ENCODE data around the gene GRN.
A peak's percentile ranks its signal among the peaks of the same experiment; 100 is the strongest.

GRN gene

DNA sequence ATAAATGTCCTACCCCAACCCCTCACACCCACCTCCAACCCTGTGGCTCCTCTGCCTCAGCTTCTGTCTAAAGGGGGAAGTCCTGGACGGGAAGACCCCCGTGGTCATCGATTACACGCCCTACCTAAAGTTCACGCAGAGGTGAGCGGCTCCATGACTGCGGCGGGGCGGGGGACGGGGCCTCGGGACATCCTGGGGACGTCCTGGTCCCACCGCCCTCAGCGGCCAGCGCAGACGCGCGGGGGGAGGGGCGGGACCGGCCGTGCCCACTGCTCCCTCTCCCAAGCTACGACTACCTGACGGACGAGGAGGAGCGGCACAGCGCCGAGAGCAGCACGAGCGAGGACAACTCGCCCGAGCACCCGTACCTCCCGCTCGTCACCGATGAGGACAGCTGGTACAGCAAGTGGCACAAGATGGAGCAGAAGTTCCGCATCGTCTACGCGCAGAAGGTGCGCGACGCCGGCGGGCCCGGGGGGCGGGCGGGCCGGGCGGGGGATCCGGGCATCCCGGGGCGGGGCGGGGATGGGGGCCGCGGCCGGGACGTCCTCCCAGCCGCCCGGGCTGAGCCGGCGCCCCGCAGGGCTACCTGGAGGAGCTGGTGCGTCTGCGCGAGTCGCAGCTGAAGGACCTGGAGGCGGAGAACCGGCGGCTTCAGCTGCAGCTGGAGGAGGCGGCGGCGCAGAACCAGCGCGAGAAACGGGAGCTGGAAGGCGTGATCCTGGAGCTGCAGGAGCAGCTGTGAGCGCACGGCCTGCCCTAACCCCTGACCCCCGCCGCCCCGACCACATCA, 30.0 kb upstream of the GRN start:
- peak overlapping the region; percentile 76 for H3K4me3 Mint-ChIP-seq
- peaks cover 49% of the 10 kb centered on the region for H3K27me3 Mint-ChIP-seq (ENCODE audit: low read depth)
- peaks cover 11% of the 10 kb centered on the region for H3K36me3 Mint-ChIP-seq (ENCODE audit: low read depth)
- H3K27ac Mint-ChIP-seq, result no peak overlapping the region
- H3K4me1 Mint-ChIP-seq (ENCODE audit: low read depth), result peaks cover 12% of the 10 kb centered on the region
- no peaks in the 10 kb centered on the region for H3K9me3 Mint-ChIP-seq

DNA sequence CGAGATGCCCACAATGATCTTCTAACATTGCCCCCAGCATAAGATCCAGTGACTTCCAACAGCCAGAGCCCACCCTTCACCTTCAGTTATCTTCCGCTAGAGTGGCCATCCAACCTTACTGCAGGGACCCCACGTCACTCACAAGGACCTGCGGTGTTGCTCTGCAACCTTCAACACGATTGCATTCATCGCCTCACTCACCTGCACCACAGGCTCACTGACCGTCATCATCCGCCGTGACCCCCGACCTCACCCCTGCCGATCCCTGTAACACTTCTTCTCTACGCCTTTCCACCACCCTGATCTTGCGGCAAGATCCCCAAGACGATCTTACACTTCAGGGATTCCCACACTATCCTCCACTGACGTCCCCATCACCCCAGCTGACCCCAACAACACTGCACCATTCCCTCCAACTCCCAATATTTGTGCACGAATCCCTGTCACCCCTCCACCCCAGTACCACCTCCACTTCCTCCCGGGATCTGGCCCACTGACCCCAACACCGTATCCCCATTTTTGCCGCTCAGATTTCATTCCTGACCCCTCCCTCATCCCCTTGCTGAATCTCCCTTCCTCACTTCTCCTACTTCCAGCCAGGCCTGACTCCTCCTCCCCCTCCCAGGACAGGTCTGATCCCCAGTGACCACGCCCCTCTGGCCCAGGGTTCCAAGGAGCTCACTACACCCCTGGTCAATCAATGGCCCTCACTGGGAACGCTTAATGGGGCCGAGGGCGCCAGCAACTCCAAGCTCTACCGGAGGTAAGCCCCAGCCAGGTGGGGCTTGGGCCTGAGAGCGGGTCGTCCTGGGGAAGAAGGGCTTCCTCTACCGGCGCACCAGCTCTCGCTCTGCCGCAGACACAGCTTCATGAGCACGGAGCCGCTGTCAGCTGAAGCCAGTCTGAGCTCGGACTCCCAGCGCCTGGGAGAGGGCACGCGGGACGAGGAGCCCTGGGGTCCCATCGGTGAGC, 29.1 kb upstream of the GRN start:
- peaks cover 46% of the 10 kb centered on the region for H3K27me3 Mint-ChIP-seq (ENCODE audit: low read depth)
- peak overlapping the region; percentile 76 for H3K4me3 Mint-ChIP-seq
- peaks cover 12% of the 10 kb centered on the region for H3K36me3 Mint-ChIP-seq (ENCODE audit: low read depth)
- H3K27ac Mint-ChIP-seq, result peak overlapping the region; percentile 22
- H3K4me1 Mint-ChIP-seq (ENCODE audit: low read depth), result peaks cover 12% of the 10 kb centered on the region
- no peaks in the 10 kb centered on the region for H3K9me3 Mint-ChIP-seq

DNA sequence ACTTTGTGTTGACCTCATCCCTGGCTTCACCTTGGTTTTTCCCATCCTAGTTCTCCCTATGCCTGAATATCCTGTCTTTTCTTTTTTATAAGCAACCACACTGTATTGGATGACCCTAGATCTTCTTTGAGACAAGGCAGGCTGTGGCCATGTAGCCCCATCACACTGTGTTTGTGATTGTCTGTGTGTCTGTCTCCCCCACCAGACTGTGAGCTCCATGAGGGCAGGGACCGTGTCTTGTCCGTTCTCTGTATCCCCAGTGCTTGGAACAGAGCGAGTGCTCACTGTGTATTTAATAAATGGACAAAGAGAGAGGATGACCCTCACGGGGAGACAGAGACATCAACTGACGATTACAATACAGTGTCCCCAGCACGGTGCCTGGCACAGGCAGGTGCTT, 27.6 kb upstream of the GRN start:
- H3K4me3 Mint-ChIP-seq, result no peak overlapping the region
- peaks cover 14% of the 10 kb centered on the region for H3K4me1 Mint-ChIP-seq (ENCODE audit: low read depth)
- H3K27me3 Mint-ChIP-seq (ENCODE audit: low read depth), result peaks cover 41% of the 10 kb centered on the region
- H3K9me3 Mint-ChIP-seq, result no peaks in the 10 kb centered on the region
- H3K36me3 Mint-ChIP-seq (ENCODE audit: low read depth), result peaks cover 18% of the 10 kb centered on the region
- no peak overlapping the region for H3K27ac Mint-ChIP-seq

DNA sequence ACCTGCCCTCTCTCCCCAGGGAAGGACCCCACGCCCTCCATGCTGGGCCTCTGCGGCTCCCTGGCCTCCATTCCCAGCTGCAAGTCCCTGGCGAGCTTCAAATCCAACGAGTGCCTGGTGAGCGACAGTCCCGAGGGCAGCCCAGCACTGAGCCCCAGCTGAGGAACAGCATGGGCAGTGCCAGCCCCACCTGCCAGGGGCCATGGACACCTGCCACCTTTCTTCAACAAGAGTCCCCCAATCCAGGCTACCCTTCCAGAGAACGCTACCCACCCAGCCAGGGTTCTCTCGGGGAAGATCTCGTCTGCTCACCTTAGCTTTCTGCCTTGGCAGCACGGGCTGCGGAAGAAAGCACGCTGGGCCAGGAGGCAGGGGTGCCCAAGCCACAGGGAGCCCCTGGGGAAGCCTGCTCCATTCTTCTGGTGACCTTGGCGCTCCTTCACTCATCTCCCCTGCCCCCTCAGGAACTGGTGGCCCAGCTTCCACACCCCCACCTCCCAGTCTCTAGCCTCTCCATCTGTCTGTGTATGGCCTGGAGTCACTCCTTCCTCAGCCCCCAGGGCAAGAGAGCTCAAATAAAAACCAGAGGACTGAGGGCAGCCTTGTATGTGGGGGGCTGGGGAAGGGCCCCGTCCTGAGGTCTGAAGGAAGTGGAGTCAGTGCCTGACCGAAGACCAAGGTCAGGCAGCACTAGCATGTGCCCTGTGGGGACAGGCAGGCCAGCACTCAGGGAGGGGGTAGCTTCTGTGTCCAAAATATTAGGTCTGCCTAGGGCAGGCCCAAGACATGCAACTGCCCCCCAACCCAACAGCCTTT, 26.8 kb upstream of the GRN start:
- Mint-ChIP-seq H3K9me3 (no peaks in the 10 kb centered on the region), H3K4me1 (ENCODE audit: low read depth) (peaks cover 14% of the 10 kb centered on the region), H3K27me3 (ENCODE audit: low read depth) (peaks cover 36% of the 10 kb centered on the region), H3K36me3 (ENCODE audit: low read depth) (peaks cover 18% of the 10 kb centered on the region), H3K4me3 (no peak overlapping the region), H3K27ac (no peak overlapping the region)

DNA sequence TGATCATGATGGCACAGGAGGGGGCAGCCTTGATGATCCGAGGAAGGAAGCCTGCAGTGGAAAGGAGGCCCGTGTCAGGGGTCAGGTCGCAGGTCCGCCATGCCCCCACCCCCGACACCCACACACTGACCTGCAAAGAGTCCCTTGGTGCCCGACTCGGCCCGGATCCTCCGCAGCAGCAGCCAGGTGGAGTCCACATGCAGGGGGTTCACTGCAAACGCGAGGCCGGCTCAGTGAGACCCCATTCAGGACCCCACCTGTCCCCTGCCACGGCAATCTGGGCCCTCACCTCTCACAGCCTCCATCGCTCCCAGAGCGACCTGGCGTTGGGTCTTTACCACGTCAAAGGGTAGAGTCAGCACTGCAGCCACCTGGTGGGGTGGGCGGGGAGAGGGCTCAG, 25.0 kb upstream of the GRN start:
- no peak overlapping the region for H3K27ac Mint-ChIP-seq
- no peak overlapping the region for H3K4me3 Mint-ChIP-seq
- H3K9me3 Mint-ChIP-seq, result no peaks in the 10 kb centered on the region
- H3K36me3 Mint-ChIP-seq (ENCODE audit: low read depth), result peaks cover 18% of the 10 kb centered on the region
- peaks cover 16% of the 10 kb centered on the region for H3K4me1 Mint-ChIP-seq (ENCODE audit: low read depth)
- H3K27me3 Mint-ChIP-seq (ENCODE audit: low read depth), result peaks cover 24% of the 10 kb centered on the region

DNA sequence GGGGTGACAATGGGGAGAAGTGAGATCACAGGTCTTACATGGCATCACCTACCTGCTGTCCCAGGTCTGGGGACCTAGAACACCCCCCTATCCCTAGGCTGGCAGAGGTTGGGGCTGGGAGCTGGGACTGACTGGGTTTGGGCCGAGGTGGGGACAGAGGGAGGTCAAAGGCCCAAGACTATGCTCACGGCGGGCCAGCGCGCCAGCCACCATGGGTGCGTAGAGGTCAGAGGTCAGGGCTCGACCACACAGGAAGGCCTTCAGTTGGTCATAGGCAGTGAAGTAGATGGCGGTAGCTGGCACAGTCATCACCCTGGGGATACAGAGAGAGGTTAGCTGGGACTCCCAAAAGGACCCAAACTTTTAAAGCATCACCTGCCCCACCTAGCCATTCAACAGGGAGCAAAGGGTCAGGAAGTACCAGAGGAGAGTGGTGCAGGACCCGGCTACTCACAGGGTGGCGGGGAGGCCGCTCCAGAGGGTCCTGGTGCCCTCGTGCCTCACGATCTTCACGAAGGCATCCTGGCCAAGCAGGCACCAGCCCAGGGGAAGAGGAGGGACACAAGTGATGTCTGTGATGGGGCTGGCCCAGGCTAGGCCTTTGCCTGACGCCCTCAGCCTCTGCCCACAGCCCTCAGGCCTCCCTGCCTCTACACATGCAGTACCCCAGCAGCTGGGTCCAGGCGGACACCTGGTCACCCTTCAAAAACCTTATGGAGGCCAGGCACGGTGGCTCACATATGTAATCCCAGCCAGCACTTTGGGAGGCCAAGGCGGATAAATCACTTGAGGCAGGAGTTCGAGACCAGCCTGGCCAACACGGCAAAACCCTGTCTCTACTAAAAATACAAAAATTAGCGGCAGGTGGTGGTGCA, 23.6 kb upstream of the GRN start:
- Mint-ChIP-seq H3K36me3 (ENCODE audit: low read depth) (peaks cover 13% of the 10 kb centered on the region), H3K27ac (no peak overlapping the region), H3K4me1 (ENCODE audit: low read depth) (peaks cover 14% of the 10 kb centered on the region), H3K9me3 (no peaks in the 10 kb centered on the region), H3K4me3 (no peak overlapping the region), H3K27me3 (ENCODE audit: low read depth) (peaks cover 12% of the 10 kb centered on the region)

DNA sequence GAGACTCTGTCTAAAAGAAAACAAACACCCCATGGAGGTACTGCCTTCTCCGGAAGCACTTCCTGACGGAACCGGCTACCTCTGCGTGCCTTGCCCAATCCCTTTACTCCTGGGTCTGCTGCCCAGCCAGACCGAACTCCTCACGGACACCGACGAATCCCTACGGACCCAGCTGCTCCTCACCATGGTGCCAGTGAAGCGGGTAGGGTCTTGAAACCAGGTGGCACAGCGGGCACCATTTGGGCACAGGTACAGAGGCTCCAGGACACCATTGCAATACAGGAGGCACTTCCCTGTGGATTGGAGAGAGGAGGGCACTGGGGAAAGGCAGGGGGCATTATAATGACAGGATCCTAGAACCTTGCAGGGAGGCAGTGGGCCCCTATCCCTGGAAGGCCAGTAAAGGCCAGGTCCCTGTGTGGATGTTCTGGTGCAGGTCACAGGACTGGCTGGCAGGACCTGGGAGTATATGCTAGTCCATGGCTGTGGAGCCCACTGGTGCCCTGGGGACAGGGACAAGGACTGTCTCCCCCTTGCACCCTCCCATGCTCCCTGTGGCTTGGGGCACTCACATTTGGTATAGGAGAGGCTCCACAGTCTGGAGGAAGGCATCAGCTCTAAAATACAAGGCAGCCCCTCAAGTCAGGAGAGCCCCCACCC, 22.7 kb upstream of the GRN start:
- Mint-ChIP-seq H3K27me3 (ENCODE audit: low read depth) (peaks cover 3% of the 10 kb centered on the region), H3K9me3 (no peaks in the 10 kb centered on the region), H3K27ac (no peak overlapping the region), H3K4me3 (peak overlapping the region; percentile 34), H3K4me1 (ENCODE audit: low read depth) (peaks cover 17% of the 10 kb centered on the region), H3K36me3 (ENCODE audit: low read depth) (peaks cover 13% of the 10 kb centered on the region)

DNA sequence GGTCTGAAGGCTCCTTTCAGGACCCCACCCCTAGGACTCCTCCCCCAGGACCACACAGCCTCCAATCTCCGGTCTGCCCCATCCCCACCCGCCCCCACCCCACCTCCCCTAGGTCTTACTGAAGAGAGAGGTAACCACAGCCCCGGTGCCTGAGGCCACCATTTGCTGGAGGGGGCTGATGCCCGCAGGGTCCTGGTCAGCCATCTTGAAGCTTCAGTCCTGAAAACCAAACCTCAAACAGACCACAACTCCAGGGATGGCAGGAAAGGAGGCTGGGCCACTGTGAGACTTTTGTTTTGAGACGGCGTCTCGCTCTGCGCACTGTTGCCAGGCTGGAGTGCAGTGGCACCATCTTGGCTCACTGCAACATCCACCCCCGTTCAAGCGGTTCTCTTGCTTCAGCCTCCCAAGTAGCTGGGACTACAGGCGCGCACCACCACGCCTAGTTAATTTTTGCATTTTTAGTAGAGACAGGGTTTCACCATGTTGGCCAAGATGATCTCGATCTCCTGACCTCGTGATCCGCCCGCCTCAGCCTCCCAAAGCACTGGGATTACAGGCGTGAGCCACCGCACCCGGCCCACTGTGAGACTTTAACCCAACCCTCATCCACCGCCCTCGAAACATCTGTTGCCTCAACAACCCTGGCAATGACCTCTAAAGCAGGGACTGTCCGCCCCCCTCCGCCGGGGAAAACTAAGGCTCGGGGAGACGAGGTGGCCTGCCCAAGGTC, 21.6 kb upstream of the GRN start:
- peaks cover 13% of the 10 kb centered on the region for H3K36me3 Mint-ChIP-seq (ENCODE audit: low read depth)
- peaks cover 17% of the 10 kb centered on the region for H3K4me1 Mint-ChIP-seq (ENCODE audit: low read depth)
- H3K27ac Mint-ChIP-seq, result peak overlapping the region; percentile 45

DNA sequence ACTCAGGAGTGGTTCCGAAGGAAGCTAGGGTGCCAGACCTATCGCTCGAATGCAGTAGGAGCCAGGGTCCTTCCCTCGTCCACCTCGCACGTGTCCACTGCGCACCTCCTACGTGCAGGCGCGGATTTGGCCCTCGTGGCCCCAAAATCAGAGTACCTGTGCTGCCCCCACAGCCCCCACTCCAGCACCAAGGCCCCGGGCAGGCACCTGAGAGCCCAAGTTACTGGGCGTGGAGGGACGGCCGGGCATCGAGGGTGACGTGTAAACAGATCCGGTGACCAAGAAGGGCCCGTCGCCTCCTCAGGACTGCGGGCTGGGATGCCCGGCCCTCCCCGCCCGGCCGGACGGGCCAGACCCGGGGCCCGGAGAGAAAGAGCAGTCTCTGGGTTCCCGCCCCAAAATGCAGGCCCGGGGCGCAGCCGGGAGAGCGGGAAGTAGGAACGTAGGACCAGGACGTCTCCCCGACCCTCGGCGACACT, 21.0 kb upstream of the GRN start:
- peak overlapping the region; percentile 41 for H3K27ac Mint-ChIP-seq
- H3K4me1 Mint-ChIP-seq (ENCODE audit: low read depth), result peaks cover 17% of the 10 kb centered on the region
- H3K9me3 Mint-ChIP-seq, result no peaks in the 10 kb centered on the region
- no peaks in the 10 kb centered on the region for H3K27me3 Mint-ChIP-seq (ENCODE audit: low read depth)
- H3K36me3 Mint-ChIP-seq (ENCODE audit: low read depth), result peaks cover 11% of the 10 kb centered on the region
- peak overlapping the region; percentile 85 for H3K4me3 Mint-ChIP-seq

More for the DNA sequence above, 21.6 kb upstream of the GRN start:
- H3K4me3 Mint-ChIP-seq, result peak overlapping the region; percentile 85
- H3K9me3 Mint-ChIP-seq, result no peaks in the 10 kb centered on the region
- no peaks in the 10 kb centered on the region for H3K27me3 Mint-ChIP-seq (ENCODE audit: low read depth)

DNA sequence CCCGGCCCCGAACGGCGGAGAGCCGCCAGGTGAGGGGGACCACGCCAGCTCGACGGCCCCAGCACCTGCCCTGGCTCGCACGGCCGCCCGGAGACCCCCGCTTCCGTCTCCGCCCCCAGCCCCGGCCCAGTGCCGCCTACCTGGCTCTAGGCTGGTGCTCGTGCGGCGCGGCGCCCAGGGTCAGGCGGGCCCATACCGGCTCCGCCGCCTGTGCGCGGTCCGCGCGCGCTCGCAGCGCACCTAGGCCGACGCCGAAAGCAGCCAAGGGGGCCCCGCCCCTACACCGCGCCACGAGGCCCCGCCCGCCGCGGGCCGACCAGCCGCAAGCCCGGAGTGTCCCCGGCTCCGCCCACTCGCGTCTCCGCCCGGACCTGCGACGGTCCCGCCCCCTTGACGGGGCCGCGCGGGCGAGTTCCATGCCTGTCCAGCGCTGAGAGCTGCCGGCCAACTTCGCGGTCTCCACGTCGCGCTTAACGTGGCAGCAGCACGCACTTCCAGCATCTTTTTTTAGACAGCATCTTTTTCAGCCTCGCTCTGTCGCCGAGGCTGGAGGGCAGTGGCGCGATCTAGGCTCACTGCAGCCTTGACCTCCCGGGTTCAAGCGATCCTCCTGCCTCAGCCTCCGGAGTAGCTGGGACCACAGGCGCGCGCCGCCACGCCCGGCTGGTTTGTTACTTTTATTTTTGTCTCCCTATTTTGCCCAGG, 20.4 kb upstream of the GRN start, which contains the start of gene SLC25A39:
Gene SLC25A39 (minus strand): TSS at position 253 of the 705 bp plus-strand sequence. CDS start 1,261 bp downstream, outside the sequence.
- no peaks in the 10 kb centered on the region for H3K9me3 Mint-ChIP-seq
- peak within 1 kb of the TSS; percentile 96 for H3K27ac Mint-ChIP-seq
- peaks cover 8% of the 10 kb centered on the region for H3K36me3 Mint-ChIP-seq (ENCODE audit: low read depth)
- peaks cover 17% of the 10 kb centered on the region for H3K4me1 Mint-ChIP-seq (ENCODE audit: low read depth)
- H3K27me3 Mint-ChIP-seq (ENCODE audit: low read depth), result no peaks in the 10 kb centered on the region
- peak within 1 kb of the TSS; percentile 89 for H3K4me3 Mint-ChIP-seq

DNA sequence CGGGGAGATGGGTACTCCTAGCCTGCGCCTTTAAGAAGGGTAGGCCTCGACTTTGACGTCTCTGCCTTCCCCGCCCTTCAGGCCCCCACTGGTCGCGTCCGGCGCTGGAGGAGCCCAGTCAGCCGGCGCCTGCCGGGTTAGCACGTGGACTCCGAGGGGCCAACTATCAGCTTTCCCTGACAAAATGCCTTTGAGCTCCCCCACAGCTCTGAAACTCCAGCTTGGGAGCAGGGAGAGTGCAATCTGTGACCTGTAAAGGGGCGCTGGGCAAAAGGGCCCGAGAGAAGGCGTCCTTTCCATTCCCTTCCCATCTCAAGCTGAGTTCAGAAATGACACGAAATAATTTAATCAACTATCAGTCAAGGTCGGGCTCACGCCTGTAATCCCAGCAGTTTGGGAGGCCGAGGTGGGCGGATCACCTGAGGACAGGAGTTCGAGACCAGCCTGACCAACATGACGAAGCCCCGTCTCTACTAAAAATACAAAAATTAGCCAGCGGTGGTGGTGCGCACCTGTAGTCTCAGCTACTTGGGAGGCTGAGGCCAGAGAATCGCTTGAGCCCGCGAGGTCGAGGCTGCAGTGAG, 18.1 kb upstream of the GRN start:
- Mint-ChIP-seq H3K27ac (peak overlapping the region; percentile 86), H3K36me3 (ENCODE audit: low read depth) (no peaks in the 10 kb centered on the region), H3K4me1 (ENCODE audit: low read depth) (peaks cover 21% of the 10 kb centered on the region), H3K4me3 (peak overlapping the region; percentile 73), H3K9me3 (no peaks in the 10 kb centered on the region), H3K27me3 (ENCODE audit: low read depth) (no peaks in the 10 kb centered on the region)

Measured in T-helper 1 cell treated with Interleukin-12 subunit alpha and Interleukin-12 subunit beta and Interleukin-4 antibody, amounts not matched to agents 30 μg/mL and 1 μg/mL, for 36 hours (primary cell).